GM12864 (cell line): ENCODE data around the gene NELL1.

Experiments
- DNase-seq: peaks from one replicate; pipeline ENCODE4 v3.0.0-alpha.2; 2011; ENCODE audit warnings: low read depth
- H3K4me3 ChIP-seq: 2 replicates; pipeline ENCODE4 v1.5.1; 2011; ENCODE audit warnings: mild to moderate bottlenecking, low read depth, low read length, control low read depth
- TF ChIP-seq, protein P1 (sequence below): IDR thresholded peaks from 2 replicates; pipeline ENCODE4 v1.5.1; 2011; ENCODE audit warnings: low read depth, mild to moderate bottlenecking, moderate library complexity, low read length, control low read depth, inconsistent platforms; ENCODE audit errors: missing control alignments

The NELL1 gene

GRCh38 chr11:21460082-21460481, 790.7 kb downstream of the NELL1 start:
- no peak overlapping the region for H3K4me3 ChIP-seq
- TF ChIP-seq, protein P1, sequence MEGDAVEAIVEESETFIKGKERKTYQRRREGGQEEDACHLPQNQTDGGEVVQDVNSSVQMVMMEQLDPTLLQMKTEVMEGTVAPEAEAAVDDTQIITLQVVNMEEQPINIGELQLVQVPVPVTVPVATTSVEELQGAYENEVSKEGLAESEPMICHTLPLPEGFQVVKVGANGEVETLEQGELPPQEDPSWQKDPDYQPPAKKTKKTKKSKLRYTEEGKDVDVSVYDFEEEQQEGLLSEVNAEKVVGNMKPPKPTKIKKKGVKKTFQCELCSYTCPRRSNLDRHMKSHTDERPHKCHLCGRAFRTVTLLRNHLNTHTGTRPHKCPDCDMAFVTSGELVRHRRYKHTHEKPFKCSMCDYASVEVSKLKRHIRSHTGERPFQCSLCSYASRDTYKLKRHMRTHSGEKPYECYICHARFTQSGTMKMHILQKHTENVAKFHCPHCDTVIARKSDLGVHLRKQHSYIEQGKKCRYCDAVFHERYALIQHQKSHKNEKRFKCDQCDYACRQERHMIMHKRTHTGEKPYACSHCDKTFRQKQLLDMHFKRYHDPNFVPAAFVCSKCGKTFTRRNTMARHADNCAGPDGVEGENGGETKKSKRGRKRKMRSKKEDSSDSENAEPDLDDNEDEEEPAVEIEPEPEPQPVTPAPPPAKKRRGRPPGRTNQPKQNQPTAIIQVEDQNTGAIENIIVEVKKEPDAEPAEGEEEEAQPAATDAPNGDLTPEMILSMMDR: no peak
- DNase-seq: no peak

GRCh38 chr11:21461701-21462100, 792.3 kb downstream of the NELL1 start:
- H3K4me3 ChIP-seq: no peak overlapping the region
- TF ChIP-seq, protein P1: no peak
- DNase-seq: no peak

DNA sequence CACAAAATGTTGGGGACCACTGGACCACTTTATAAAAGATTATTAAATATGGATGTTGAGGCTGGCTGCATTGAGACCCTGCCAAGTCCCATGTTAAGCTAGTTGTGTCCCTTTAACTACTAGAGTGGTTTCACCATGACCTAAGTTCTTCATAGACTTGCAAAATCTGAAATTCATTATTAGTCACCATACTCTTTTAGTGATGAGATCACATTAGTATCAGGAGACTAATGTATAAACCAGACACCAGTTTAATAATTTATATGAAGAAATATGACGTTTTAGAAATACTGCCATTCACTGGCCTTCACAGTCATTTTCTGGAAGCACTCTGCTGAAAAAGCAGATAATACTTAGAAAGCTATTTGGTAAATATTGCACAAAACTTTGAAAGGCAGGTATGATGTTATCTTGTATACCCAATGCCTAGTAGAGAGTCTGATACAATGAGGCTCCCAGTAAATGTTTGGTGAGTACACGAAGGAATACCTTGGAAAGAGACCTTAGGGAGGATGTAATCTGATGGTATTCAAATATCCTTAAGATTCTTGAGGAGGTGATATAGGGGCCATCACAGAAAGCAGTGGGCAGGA, 795.3 kb downstream of the NELL1 start:
- H3K4me3 ChIP-seq: no peak overlapping the region
- TF ChIP-seq, protein P1: no peak
- DNase-seq: no peak

GRCh38 chr11:21465203-21465602, 795.8 kb downstream of the NELL1 start:
- TF ChIP-seq, protein P1: no peak
- DNase-seq: no peak
- no peak overlapping the region for H3K4me3 ChIP-seq

GRCh38 chr11:21465920-21466319, 796.5 kb downstream of the NELL1 start:
- no peak overlapping the region for H3K4me3 ChIP-seq
- TF ChIP-seq, protein P1: no peak
- DNase-seq: no peak

DNA sequence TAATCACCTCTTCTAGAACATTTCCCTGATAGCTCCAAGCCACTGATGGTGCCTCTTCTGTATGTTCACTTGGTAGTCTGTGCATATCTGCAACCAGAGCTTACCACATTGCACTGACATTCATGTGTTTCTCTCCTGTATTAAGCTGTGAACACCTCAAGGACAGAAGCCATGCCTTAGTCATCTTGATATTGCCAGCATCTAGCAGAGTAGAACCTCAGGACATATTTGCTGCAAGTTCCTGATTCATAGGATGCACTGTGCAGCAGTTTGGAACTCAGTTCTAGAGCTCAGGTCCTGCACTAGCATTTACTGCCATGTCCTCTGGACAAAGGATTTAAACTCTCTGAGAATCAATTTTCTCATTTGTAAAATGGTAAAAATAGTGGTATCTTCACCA, 801.1 kb downstream of the NELL1 start:
- TF ChIP-seq, protein P1: no peak
- DNase-seq: no peak
- no peak overlapping the region for H3K4me3 ChIP-seq

- DNase-seq: no peak
- no peak overlapping the region for H3K4me3 ChIP-seq
- TF ChIP-seq, protein P1: no peak
Observed at GRCh38 chr11:21472261-21472660, 802.9 kb downstream of the NELL1 start.
